Right atrium auricular region (tissue), 2 donors: ENCODE measurements around the gene CD2BP2. TPM values are rescaled to one million over a fixed set of nuclear protein-coding genes. Genes with fewer than 3 reads are reported as not detected.
A peak's percentile ranks its signal among the peaks of the same experiment; 100 is the strongest.
"Not testable (repeated sequence)": the region's sequence is repeated elsewhere in the genome, so short reads cannot be mapped to it uniquely, and the experiment has no call there.

ENCODE experiments used
- DNase-seq: peaks from one replicate; pipeline ENCODE4 v3.0.0-alpha.2; 2019; ENCODE audit warnings: low spot score
- H3K27ac ChIP-seq, 2 donors: fragments of 200-600 bp; sonication (generic); 1 replicate in 1 of 2; 2 replicates in 1 of 2; pipeline ENCODE4 v1.5.1; 2016 to 2019
- H3K27me3 ChIP-seq, 2 donors: fragments of 200-600 bp; sonication (generic); one replicate each; pipeline versions ENCODE4 v1.5.1 to v1.6.0; 2017 to 2019
- H3K36me3 ChIP-seq: fragments of 200-600 bp; sonication (generic); one replicate; pipeline ENCODE4 v1.5.1; 2016
- H3K4me1 ChIP-seq, 2 donors: fragments of 200-600 bp; sonication (generic); one replicate each; pipeline versions ENCODE4 v1.5.1 to v1.6.0; 2017 to 2019
- H3K4me3 ChIP-seq, 2 donors: fragments of 200-600 bp; sonication (generic); 1 replicate in 1 of 2; 2 replicates in 1 of 2; pipeline ENCODE4 v1.5.1; 2017 to 2019; ENCODE audit warnings: mild to moderate bottlenecking in 1 of 2, moderate library complexity in 1 of 2
- H3K9me3 ChIP-seq, 2 donors: fragments of 200-600 bp; sonication (generic); one replicate each; pipeline ENCODE4 v1.5.1; 2019
- CTCF ChIP-seq, 2 donors: fragments of 200-600 bp; sonication (generic); IDR thresholded peaks; one replicate each; pipeline ENCODE4 v1.5.1; 2019; ENCODE audit warnings: antibody characterized with exemption in 2 of 2
- total RNA-seq, 2 donors: library from RNA; depleted of rRNA; stranded (reverse); fragments of >200 nt; gene quantifications; one replicate each; pipeline ENCODE4 v1.1.0, GENCODE V29; 2016

Gene CD2BP2
- total RNA-seq, 2 donors from 2014 or later: 22.0 to 39.3 TPM

DNA sequence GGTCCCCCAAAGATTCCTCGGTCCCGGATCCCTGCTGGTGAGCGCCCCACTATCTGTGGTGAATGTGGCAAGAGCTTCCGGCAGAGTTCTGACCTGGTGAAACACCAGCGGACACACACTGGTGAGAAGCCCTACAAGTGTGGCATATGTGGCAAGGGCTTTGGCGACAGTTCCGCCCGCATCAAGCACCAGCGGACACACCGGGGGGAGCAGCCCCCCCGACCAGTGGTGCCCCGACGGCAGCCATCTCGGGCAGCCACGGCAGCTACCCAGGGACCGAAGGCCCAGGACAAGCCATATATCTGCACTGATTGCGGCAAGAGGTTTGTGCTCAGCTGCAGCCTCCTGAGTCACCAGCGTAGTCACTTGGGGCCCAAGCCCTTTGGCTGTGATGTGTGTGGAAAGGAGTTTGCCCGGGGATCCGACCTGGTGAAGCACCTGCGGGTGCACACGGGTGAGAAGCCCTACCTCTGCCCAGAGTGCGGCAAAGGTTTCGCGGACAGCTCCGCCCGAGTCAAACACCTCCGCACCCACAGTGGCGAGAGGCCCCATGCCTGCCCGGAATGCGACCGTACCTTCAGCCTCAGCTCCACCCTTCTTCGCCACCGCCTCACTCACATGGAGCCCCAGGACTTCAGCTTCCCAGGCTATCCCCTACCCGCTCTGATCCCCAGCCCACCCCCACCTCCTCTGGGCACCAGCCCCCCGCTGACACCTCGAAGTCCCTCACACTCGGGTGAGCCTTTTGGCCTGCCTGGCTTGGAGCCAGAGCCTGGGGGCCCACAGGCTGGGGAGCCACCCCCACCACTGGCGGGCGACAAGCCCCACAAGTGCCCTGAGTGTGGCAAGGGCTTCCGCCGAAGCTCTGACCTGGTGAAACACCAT is 42.9 kb upstream of the CD2BP2 start:
- Histone ChIP-seq H3K27me3 (no peaks in the 10 kb centered on the region), H3K27ac (no peak overlapping the region), H3K4me3 (no peak overlapping the region), H3K4me1 (peaks cover 0 to 40% of the 10 kb centered on the region in 2 donors), H3K36me3 (peaks cover 11% of the 10 kb centered on the region), H3K9me3 (no peaks in the 10 kb centered on the region)
- no peak for TF ChIP-seq CTCF (IDR thresholded peaks at IDR 0.05)
- no peak for DNase-seq

GRCh38 chr16:30397056-30397455 is 41.9 kb upstream of the CD2BP2 start:
- Histone ChIP-seq H3K27me3 (no peaks in the 10 kb centered on the region), H3K4me3 (no peak overlapping the region), H3K27ac (no peak overlapping the region), H3K4me1 (peaks cover 0 to 40% of the 10 kb centered on the region in 2 donors), H3K9me3 (no peaks in the 10 kb centered on the region), H3K36me3 (peaks cover 11% of the 10 kb centered on the region)
- DNase-seq: no peak
- no peak for TF ChIP-seq CTCF (IDR thresholded peaks at IDR 0.05)

- H3K4me3 ChIP-seq: not testable (repeated sequence)
Measured at GRCh38 chr16:30396627-30397026, 41.5 kb upstream of the CD2BP2 start.

DNA sequence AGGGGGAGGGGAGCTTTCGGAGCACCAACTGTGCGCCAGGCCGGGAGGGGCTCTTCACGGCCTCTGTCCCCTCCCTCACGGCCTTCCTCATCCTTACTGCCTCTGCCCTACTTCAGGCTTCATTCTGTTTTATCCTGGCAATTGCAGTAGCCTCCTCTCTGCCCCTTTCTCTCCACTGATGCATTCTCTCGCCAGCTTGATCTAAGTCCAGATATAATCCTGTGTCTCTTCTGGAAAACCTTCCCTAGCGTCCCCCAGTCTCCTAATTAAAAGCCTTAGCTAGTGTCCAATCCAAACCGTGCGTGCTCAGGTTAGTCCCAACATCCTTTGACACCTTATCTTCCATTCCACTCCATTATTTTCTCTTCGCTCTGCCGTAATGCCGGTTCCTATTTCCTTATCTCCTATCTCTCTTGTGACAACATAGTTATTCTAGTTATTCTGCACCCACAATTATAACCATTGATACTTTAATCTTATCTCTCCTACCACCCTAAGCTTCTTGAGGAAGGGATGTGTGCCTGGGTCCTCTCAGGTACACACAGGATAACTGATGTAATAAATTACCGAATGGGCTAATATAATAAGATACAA is 41.0 kb upstream of the CD2BP2 start:
- Histone ChIP-seq H3K36me3 (peaks cover 11% of the 10 kb centered on the region), H3K4me3 (peak overlapping the region; percentile 83), H3K9me3 (no peaks in the 10 kb centered on the region), H3K4me1 (peaks cover 0 to 38% of the 10 kb centered on the region in 2 donors), H3K27ac (peak overlapping the region; percentile 84 to 89), H3K27me3 (no peaks in the 10 kb centered on the region)
- no peak for DNase-seq
- TF ChIP-seq CTCF (IDR thresholded peaks at IDR 0.05): no peak

More at GRCh38 chr16:30396627-30397026, 41.5 kb upstream of the CD2BP2 start:
- peaks cover 0 to 40% of the 10 kb centered on the region in 2 donors for H3K4me1 ChIP-seq
- H3K36me3 ChIP-seq: peaks cover 11% of the 10 kb centered on the region
- H3K9me3 ChIP-seq, DNase-seq, H3K27me3 ChIP-seq, H3K27ac ChIP-seq: not testable (repeated sequence)

GRCh38 chr16:30395155-30395991 is 40.3 kb upstream of the CD2BP2 start, which contains the start of gene ZNF48:
ZNF48 (plus strand) TSS chr16:30395420; CDS start chr16:30395795, 375 bp downstream.
- H3K4me3 ChIP-seq: peak within 1 kb of the TSS; percentile 83
- peaks cover 0 to 32% of the 10 kb centered on the region in 2 donors for H3K4me1 ChIP-seq
- peak; percentile 31 to 43 for TF ChIP-seq CTCF (IDR thresholded peaks at IDR 0.05)
- no peaks in the 10 kb centered on the region for H3K9me3 ChIP-seq
- H3K36me3 ChIP-seq: peaks cover 11% of the 10 kb centered on the region
- DNase-seq: peak; percentile 83
- no peaks in the 10 kb centered on the region for H3K27me3 ChIP-seq
- peak within 1 kb of the TSS; percentile 84 to 89 for H3K27ac ChIP-seq
